NK-92 treated with Interleukin-12 subunit alpha and Interleukin-12 subunit beta, amount 100 ng/mL, for 24 hours (cell line): ENCODE results near the gene TXNDC2.
"Not testable (repeated sequence)": the region's sequence is repeated elsewhere in the genome, so short reads cannot be mapped to it uniquely, and the experiment has no call there.

Source experiments
- DNase-seq: peaks from one replicate; lab custom pipeline; 2025; lab: John Stamatoyannopoulos, UW

The TXNDC2 gene

DNA sequence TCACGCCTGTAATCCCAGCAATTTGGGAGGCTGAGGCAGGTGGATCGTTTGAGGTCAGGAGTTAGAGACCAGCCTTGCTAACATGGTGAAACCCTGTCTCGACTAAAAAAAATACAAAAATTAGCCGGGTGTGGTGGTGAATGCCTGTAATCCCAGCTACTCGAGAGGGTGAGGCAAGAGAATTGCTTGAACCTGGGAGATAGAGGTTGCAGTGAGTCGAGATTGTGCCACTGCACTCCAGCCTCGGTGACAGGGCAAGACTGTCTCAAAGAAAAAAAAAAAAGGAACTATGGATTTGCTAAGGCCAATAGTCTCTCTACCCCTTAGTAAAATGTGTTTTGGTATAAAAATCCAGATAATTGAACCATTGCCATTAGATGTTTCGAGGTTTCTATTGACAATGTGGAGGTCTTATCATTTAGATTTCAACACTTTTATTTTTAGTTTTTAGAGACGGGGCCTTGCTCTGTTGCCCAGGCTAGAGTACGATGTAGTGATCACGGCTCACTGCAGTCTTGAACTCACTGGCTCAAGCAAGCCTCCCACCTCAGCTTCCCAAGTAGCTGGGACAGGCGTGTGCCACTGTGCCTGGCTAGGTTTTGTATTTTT lies 1.1 kb upstream of the TXNDC2 start:
- no peak for DNase-seq

DNA sequence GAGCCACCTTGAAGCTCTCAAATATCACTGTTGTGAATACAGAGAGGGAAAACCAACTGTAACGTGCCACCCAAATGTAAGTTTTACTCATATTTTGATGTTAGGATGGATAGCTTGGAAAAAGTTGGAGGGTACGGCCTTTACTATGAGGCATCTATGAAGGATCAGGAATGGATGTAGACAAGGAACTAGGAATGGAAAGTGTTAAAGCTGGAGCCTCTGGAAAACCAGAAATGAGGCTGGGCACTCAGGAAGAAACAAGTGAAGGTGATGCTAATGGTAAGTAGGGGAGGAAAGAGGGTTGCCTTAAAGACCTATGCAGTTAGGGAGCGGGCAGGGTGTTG lies 204 bp downstream of the TXNDC2 start:
- no peak for DNase-seq

DNA sequence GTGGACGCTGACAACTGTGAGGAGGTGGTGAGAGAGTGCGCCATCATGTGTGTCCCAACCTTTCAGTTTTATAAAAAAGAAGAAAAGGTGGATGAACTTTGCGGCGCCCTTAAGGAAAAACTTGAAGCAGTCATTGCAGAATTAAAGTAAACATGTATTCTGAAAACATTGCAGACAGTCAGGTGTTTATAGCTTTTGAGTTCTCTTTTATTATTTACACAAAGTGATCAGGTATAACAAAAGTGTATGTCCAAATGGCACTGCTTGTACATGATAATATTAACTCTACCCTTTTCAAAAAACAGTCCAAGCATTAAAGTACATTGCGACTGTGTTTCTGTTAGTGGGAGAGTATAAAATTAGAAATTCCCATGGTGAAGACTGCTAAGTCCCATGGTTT lies 2.2 kb downstream of the TXNDC2 start:
- no peak for DNase-seq

DNA sequence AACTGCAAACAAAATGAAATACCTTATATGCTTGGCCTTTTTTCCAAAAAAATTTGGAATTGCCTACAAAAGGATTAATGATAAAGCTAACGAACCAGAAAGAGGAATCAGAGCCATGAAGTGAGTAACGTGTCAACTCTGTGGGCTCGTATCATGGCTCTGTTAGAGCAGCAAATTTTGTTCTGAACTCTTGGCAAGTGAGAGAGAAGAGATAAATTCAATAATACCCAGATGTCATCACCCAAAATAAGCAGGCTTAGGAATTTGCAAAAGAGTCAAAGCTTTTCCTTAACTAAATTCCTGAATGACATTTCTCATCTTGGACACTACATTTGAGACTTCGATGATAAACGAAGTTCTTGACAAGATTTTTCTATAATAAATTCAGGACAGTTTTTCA lies 4.4 kb downstream of the TXNDC2 start:
- no peak for DNase-seq

DNA sequence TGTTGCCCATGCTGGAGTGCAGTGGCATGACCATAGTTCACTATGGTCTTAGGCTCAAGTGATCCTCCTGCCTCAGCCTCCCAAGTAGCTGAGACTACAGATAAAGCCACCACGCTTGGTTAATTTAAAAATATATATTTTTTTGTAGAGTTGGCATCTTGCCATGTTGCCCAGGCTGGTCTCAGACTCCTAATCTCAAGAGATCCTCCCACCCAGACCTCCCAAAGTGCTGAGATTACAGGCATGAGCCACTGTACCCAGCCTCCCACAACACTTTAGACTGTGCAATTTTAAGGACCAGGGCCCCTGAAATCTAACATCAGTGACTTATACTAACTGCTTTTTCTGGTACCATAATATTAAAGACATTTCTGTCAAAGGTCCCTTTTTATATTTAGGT lies 5.2 kb downstream of the TXNDC2 start:
- no peak for DNase-seq

DNA sequence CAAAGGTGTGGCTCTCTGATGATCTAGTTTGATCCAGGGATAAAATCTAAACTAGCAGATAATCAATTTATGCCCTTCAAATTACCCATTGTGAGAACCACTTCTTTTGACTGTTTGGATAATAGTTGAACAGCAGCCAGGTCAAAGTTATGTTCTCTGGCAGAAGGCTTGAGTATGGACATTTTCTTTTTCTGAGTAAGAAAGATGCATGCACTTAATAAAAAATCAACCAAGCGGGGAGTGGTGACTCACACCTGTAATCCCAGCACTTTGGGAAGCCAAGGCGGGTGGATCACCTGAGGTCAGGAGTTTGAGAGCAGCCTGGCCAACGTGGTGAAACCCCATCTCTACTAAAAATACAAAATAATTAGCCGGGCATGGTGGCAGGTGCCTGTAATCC lies 5.7 kb downstream of the TXNDC2 start:
- not testable (repeated sequence) for DNase-seq

DNA sequence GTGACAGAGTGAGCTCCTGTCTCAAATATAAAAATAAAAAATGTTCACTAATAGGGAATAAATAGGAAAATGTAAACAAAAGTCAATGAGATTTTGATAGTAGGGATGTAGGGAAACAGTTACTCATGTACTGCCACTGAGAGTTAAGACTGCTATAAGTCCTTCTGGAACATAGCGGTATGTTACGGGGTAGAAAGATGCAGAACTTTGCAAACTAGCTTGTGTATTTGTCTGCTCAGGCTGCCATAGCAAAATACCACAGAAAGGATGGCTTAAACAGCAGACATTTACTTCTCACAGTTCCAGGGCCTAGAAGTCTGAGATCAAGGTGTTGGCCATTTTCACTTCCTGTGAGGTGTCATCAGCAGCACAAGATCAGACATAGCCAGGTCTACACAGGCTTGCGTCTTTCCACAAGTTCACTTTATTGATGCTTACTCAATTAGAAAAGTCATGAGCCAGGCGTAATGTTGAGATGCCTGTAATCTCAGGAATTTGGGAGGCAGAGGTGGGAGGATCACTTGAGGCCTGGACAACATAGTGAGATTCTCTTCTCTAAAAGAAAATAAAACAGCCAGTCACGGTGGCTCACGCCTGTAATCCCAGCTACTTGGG lies 8.8 kb downstream of the TXNDC2 start:
- DNase-seq, result no peak

DNA sequence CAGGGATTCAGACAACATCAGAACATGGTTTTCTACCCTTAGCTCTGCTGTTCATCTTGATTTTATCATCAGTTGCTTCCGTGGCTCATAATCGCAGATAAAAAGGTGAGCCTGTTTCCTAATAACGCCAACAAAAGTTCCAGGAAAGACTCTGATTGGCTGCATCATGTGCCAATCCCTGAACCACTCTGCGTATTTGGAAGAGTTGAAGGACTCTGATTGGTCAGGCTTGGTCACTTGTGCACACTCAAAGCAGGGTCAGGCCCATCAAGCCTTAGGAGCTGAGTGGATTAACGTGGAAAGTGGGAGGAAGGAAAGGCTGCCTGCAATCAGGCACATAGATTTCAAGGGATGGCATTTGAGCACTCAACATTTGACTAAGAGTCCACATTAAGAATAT lies 11.4 kb downstream of the TXNDC2 start:
- no peak for DNase-seq

DNA sequence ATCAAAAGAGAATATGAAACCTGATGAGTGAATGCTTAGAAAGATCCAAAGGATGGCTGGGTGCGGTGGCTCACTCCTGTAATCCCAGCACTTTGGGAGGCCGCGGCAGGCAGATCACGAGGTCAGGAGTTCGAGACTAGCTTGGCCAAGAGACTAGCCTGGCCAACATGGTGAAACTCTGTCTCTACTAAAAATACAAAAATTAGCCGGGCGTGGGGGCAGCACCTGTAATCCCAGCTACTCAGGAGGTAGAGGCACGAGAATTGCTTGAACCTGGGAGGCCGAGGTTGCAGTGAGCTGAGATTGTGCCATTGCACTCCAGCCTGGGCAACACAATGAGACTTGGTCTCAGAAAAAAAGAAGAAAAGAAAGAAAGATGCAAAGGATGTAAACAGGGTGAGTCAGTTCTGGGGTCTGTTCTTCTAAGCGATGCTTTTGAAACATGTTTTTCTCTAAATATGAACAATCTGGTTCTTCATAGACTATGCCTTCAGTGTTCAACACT lies 12.1 kb downstream of the TXNDC2 start:
- not testable (repeated sequence) for DNase-seq

DNA sequence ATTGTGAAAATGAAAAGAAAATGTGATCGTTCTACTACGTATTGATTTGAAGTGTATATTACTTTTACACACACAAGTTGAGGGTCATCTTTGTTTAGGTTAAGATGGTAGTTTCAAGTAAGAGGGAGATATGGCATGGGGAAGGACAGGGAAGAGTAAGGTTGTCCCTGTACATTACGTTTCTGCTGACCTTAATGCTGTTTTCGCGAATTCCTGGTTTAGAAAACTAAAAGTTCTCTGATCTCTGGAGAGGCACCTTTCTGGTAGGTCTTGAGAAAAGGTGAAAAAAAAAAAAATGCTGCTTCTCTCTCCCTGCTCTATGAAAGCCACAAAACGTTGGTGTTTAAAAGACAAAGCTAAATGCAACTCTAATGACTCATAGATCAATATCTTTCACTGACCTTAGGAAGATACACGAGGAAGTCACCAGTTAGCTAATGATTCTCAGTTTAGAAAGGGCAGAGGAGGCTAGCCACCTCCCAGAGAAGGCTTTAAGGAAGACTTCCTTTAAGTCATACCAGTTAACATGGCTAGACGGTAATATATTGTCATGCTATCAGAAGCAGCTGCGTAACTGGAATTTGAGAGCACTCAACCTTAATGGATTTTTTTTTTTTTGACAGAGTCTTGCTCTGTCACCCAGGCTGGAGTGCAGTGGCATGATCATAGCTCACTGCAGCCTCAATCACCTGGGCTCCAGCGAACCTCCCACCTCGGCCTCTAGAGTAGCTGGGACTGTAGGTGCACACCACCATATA lies 13.2 kb downstream of the TXNDC2 start:
- no peak for DNase-seq

DNA sequence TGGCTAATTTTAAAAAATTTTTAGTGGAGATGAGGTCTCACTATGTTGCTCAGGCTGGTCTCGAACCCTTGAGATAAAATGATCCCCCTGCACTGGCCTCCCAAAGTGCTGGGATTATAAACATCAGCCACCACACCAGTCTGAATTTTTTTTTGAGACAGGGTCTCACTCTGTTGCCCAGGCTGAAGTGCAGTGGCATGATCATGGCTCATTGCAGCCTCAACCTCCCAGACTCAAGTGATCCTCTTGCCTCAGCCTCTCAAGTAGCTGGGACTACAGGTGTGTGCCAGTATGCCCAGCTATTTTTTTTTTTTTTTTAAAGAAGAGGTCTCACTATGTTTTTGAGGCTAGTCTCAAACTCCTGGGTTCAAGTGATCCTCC lies 13.8 kb downstream of the TXNDC2 start:
- not testable (repeated sequence) for DNase-seq

DNA sequence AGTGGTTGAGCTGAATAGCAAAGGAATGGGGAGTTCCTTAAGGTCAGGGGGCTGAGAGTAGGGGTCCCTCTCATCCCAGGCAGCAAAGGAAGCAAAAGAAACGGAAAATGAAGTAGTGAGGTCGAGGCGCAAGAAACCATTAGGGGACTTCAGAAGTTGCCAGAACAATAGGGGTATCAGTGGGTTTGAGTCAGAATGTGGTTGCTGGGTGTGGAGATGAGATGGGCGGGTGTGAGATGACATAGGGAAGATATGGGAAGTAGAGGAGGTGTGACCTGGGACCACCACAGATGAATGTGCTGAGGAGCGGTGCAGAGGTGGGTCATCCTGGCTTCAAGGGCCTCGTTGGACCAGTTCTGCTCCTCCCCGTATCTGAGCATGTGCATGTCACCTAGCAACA lies 14.9 kb downstream of the TXNDC2 start:
- DNase-seq, result peak; percentile 1

DNA sequence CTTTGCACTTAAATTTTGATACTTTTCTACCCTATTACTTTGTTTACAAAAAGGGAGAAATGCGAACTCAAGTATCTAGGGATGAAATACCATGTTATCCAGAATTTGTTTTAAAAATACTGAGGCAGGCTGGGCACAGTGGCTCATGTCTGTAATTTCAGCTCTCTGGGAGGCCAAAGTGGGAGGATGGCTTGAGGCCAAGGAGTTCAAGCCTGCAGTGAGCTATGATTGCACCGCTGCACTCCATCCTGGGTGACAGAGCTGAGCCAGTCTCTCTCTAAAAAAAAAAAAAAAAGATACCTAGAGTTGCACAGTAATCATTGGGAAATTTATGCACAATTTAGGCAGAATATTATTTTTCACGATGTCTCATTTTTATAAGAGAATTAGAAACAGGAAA lies 15.6 kb downstream of the TXNDC2 start:
- DNase-seq, result no peak

DNA sequence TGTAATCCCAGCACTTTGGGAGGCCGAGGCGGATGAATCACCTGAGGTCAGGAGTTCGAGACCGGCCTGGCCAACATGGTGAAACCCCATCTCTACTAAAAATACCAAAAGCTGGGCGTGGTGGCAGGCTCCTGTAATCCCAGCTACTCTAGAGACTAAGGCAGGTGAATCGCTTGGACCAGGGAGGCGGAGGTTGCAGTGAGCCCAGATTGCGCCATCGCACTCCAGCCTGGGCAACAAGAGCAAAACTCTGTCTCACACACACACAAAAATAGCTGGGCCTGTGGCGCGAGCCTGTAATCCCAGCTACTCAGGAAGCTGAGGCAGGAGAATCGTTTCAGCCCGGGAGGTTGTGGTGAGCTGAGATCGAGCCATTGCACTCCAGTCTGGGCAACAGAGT lies 16.5 kb downstream of the TXNDC2 start:
- DNase-seq, result not testable (repeated sequence)

DNA sequence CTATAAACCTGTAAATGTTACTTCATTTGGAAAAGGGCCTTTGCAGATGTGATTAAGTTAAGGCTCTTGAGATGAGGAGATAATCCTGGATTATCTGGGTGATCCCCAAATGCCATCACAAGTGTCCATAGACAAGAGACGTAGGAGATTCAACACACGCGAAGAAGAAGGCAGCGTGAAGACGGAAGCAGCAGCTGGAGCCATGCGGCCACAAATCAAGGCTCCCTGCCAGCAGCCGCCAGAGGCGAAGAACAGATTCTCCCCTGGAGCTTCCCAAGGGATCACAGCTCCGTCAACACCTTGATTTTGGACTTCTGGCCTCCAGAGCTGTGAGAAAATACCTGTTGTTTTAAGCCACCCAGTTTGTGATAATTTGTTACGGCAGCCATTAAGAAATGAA lies 17.1 kb downstream of the TXNDC2 start:
- DNase-seq, result no peak

DNA sequence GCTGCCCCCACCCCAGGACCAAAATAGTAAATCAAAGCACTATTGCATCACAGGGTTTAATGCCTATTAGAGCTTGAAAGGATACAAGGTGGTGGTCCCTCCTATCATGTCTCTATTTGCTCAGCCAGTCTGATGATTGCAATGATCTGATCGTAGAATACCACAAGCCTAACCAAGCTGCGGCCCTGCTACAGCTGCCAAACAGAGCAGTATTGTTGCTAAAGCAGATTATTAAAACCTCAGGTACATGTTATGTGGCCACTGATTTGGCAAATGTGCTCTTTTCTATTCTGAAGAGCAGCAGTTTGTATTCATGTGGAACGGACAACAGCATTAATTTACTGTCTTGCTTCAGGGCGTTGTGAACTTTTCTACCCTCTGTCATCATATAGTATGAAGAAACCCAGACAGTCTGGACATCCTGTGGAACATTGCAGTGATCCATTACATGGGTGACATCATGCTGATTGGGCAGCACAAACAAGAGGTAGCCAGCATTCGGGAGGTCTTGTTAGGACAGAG lies 19.7 kb downstream of the TXNDC2 start:
- no peak for DNase-seq

DNA sequence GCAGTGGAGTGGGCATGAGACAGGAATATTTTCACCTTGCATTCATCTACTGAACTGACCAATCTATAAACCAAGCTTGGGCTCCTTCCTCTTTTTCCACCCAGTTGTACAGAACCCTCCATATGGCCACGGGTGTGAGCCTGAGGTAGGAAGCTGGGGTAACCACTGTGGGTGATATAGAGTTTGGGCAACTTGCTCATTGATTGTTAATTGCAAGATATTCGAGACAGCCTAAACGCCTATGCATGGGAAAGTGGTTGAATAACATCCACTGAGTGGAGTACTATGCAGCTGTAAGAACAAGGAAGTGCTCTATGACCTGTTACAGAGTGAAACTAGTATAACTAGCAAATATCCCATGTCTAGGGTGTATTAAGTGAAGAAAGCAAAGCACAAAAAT lies 20.7 kb downstream of the TXNDC2 start:
- no peak for DNase-seq

DNA sequence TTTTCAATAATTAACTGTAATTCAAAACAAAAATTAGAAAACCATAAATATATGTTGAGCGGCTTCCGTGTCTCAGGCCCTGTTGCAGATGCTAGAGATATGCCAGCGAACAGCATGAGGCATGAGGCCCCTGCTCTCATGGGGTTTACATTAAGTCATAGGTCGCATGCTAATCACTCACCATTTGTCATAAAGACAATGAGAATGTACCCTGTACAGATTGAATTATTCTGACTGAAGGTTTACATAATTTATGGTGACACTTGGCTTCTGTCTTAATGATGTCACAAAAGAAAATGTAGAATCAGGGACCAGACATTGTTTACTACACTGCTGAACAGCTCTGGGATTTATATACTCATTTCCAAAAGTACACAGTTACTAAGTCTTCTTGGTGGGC lies 22.1 kb downstream of the TXNDC2 start:
- no peak for DNase-seq

DNA sequence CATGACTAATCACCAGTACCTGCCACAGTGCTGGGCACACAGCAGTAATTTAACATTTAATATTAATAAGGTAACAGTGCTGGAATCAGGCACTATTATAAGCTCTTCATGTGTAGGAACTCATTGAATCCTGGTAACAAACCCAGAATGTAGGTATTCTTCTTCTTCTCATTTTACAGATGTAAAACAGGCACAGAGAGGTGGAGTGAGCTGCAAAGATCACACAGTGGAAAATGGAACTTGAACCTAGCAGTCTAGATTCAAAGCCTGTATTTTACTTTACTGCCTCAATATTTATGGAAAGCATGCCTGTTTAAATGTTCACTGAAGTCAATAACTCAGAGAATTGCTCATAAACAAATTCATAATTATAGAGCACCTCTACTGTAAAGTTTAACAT lies 24.3 kb downstream of the TXNDC2 start:
- DNase-seq, result no peak

DNA sequence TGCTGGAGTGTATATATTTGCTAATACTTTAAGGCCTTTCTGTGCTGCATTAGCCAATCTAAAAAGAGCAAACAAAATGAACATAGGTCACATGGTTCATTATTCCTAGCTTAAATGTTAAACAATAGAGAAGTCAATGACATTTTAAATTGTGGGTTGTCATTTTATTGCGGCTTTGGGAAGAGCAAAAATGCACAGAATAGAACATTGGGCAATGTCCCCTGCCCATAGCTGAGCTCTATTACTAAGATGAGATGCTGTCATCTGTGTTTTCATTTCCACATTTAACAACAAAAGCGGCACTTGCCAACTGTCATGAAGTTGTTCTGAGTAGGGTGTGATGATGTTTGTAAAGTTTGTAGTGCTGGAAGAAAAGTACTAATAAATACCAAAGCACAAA lies 24.9 kb downstream of the TXNDC2 start:
- DNase-seq, result no peak

DNA sequence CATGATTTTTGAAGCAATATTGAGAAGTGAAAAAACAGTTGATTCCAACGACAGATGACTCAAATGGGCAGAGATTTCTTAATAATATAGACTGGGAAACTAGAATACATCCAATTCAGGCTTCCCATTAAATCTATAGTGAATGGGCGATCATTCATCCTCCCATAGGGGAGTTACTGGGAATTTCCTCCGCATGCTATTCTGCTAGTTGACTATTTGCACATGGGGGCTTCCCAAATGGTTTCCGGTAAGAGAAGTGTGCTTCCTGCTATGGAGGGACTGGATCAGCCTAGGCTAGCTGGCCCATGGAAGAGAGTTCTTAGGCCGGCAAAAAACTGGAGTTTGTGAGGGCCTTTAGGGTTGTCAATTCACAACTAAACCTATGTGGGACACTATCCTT lies 25.5 kb downstream of the TXNDC2 start:
- no peak for DNase-seq

DNA sequence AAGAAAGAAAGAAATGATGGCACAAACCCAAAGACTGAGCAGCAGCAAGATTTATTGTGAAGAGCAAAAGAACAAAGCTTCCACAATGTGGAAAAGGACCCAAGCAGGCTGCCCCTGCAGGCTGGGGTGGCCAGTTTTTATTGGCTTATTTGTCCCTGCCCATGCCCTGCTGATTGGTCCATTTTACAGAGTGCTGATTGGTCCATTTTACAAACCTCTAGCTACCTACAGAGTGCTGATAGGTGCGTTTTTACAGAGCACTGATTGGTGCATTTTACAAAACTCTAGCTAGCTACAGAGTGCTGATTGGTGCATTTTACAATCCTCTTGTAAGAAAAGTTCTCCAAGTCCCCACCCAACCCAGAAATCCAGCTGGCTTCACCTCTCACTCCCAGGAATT lies 26.5 kb downstream of the TXNDC2 start:
- DNase-seq, result not testable (repeated sequence)

DNA sequence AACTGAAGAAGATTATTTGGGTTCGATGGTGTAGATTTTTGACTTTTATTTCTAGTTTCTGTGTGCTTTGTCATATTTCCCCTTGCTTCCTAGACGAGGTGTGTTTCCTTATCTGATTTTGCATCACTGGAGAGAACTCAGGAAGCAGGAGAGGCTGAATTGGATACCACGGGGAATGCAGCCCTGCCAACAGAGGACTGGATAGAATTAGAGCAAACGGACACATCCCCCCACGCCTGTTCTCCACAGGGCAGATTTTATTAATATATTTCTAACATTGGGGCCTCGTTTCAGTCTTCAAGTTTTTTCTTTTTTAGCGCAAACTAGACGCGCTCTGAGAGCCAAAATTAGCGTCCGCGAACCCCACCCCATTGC lies 27.4 kb downstream of the TXNDC2 start:
- no peak for DNase-seq
